ENCODE results near the gene PKIG.

DNA sequence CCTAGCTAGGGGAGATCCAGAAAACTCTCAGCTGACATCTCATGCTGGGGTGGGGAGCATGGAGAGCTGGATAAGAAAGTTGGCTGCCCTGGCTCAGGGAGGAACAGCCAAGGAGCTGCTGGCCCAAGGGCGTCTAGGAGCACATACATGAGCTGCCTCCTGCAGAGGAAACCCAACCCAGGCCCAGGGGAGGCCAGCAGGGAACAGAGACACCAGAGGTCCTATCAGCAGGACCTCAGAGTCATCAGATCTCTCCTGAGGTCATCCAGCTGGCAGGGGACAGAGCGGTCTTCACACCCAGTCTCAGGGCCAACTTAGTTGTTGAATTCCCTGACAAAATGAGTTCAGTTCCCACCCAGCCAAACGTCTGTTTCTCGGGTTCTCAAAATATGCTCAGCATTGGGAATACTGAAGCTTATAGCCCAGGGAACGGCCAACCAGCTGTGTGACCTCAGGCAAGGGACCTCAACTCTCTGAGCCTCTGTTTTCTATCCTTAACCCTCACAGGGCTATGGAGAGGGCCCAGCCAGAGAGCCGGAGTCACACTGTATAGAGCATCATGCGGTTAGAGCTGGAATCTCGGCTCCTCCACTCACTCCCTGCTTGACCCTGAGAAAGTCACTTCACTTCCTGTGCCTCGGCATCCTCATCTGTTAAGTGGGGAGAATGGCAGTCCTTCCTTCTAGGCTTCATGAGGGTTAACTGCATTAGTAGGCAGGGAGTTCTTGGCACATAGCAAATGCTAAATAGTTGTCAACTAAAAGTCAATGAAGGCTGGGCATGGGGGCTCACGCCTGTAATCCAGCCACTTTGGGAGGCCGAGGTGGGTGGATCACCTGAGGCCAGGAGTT lies 55.4 kb downstream of the PKIG start:
- TF ChIP-seq CTCF (IDR thresholded peaks at IDR 0.05) (no peak), POLR2A (IDR thresholded peaks at IDR 0.05) (no peak), EP300 (IDR thresholded peaks at IDR 0.05) (no peak)

All from ovary (tissue), 3 donors.